ENCODE data around the gene ZGRF1. TPM values are rescaled to one million over a fixed set of nuclear protein-coding genes. Genes with fewer than 3 reads are reported as not detected.

The ZGRF1 gene
- total RNA-seq, 1 donor from 2014 or later: 128 TPM

DNA sequence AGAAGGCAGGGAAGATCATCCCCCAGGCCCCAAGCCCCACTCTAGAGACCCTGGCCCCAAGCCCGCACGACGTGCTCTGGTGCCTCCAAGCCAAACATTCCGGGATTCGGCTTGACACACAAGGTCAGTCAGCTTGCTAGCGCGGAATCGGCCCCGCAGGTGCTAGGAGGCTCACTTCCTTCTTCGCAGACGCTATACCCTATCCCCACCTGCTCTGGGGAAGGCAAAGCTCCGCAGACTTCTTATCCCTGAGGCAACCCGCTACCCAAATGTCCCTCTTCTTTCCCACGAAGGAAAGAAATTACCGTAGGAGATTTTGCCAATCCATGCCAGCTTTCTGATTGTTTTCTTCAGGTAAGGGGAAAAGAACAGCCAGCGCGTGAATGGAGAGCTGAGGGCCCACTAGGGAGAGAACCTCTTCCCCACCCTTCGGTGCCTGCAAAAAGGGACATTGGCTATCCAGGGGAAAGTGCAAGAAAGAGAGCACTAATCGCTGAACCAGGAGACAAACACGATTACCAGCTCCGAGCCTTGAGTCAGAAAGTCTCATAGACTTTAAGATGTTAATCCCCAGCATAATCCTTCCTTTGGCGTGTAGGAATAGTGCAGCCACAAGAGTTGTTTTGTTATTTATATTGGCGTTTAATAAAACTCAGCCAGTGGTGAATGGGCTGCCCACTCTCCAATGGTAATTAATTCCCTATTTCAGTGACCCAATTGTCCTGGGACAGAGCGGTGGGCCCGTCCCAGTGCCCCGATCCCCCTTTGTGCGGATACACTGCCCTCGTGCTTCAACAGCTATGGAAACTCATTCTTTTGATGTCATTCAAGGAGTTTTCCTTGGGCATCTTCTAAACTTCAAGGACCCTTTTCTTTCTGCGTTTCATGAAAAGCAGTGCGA is 115.3 kb downstream of the ZGRF1 start:
- Mint-ChIP-seq H3K4me3 (peak overlapping the region; percentile 85), H3K27me3 (ENCODE audit: insufficient read depth, low read depth) (peaks cover 71% of the 10 kb centered on the region), H3K4me1 (peaks cover 65% of the 10 kb centered on the region), H3K36me3 (no peaks in the 10 kb centered on the region), H3K27ac (no peak overlapping the region), H3K9me3 (peaks cover 2% of the 10 kb centered on the region)
- peaks cover 76% of the 10 kb centered on the region for H3F3A ChIP-seq (ENCODE audit: low read depth)
- no peaks in the 10 kb centered on the region for H3K36me3 ChIP-seq
- peaks cover 52% of the 10 kb centered on the region for H4K20me1 ChIP-seq (ENCODE audit: low read depth)
- H3K79me2 ChIP-seq (ENCODE audit: low read depth): no peaks in the 10 kb centered on the region
- H3K9ac ChIP-seq: no peak overlapping the region
- peak overlapping the region; percentile 36 for H3K4me3 ChIP-seq
- peak overlapping the region; percentile 89 for H3K4me2 ChIP-seq
- H3K27ac ChIP-seq: peak overlapping the region; percentile 18
- H2AFZ ChIP-seq (replicated peaks): no peak overlapping the region
- H3K9me3 ChIP-seq (ENCODE audit: low read depth): no peaks in the 10 kb centered on the region
- H3K27me3 ChIP-seq: peaks cover 99% of the 10 kb centered on the region
- peak; percentile 90 for DNase-seq (ENCODE audit: low spot score)
- TF ChIP-seq, protein P1, sequence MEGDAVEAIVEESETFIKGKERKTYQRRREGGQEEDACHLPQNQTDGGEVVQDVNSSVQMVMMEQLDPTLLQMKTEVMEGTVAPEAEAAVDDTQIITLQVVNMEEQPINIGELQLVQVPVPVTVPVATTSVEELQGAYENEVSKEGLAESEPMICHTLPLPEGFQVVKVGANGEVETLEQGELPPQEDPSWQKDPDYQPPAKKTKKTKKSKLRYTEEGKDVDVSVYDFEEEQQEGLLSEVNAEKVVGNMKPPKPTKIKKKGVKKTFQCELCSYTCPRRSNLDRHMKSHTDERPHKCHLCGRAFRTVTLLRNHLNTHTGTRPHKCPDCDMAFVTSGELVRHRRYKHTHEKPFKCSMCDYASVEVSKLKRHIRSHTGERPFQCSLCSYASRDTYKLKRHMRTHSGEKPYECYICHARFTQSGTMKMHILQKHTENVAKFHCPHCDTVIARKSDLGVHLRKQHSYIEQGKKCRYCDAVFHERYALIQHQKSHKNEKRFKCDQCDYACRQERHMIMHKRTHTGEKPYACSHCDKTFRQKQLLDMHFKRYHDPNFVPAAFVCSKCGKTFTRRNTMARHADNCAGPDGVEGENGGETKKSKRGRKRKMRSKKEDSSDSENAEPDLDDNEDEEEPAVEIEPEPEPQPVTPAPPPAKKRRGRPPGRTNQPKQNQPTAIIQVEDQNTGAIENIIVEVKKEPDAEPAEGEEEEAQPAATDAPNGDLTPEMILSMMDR (IDR thresholded peaks at IDR 0.05): no peak
- peak; percentile 92 for TF ChIP-seq EZH2phosphoT487 (IDR thresholded peaks at IDR 0.05)
- peaks cover 59% of the 10 kb centered on the region for H3K4me1 ChIP-seq

DNA sequence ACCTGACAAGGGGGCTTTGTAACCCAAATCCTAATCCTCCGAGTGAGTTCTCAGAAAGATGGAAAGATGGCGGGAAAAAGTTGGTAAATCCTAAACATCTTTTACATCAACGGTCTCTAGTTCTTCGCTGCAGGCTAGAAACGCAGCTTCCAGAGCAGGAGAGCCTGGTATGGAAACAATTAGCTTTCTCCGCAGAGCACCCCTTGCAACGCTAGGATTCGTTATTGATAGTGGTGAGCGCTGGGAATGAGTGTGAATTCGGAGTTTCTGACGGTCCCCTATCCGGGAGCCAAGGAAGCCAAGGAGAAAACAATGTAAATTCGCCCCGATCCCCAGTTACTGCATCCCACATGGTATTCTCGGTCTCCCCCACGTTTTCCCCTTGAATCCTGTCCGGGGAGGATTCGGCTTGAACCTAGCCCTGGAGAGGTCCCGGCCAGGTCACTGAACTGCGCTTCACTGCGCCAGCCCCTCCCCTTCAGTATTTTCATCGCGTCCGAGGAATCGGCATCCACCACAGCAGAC is 116.0 kb downstream of the ZGRF1 start:
- peaks cover 62% of the 10 kb centered on the region for H3K4me1 Mint-ChIP-seq

DNA sequence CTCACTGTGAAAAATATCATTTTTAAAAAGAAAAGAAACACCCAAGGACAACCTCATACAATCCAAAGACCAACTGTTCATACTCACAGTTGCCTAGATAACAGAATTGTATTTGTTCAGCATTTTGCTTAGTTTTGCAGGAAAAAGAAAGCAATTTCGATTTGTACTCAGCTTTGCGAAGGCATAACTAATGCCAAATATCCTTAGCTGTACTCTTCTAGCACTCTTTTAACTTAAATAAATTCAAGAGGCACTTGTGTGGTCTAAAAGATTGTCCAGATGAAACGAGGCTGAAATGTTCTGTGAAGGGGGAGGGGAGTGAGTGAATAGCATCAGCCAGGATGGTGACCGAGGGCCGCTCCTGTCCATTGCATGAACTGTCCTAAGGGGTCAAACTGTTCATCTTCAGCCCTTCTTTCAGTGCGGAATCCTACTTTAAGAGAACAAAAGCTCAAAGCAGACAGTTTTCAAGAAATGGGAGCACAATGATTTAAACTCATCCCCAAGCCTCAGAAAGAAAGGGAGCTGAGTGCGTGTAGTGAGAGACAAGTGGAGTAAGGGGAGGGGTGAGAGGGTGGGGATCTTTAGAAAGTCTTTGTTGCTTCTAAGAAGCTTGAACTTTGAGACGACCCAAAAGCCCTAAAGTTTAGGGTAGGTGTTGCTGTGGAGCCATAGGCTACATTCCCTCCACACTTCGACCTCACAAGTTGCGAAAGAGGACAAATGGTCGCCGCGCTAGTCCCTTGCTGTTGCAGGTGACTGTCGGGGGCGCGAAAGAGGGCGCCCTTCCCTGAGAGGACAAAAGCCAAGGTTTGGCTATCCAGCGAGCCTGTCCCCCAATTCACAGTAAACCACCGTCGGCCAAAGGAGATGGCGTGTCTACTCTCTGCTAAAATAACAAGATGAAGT is 116.8 kb downstream of the ZGRF1 start:
- no peaks in the 10 kb centered on the region for H3K79me2 ChIP-seq (ENCODE audit: low read depth)
- peaks cover 62% of the 10 kb centered on the region for H4K20me1 ChIP-seq (ENCODE audit: low read depth)
- H3K9ac ChIP-seq: no peak overlapping the region
- no peaks in the 10 kb centered on the region for H3K36me3 ChIP-seq
- H3K4me3 Mint-ChIP-seq: peak overlapping the region; percentile 85
- peaks cover 86% of the 10 kb centered on the region for H3F3A ChIP-seq (ENCODE audit: low read depth)
- H3K9me3 Mint-ChIP-seq: peaks cover 3% of the 10 kb centered on the region
- no peak overlapping the region for H2AFZ ChIP-seq (replicated peaks)
- H3K4me2 ChIP-seq: peak overlapping the region; percentile 89
- peaks cover under 1% of the 10 kb centered on the region for H3K36me3 Mint-ChIP-seq
- peak overlapping the region; percentile 36 for H3K4me3 ChIP-seq
- H3K9me3 ChIP-seq (ENCODE audit: low read depth): no peaks in the 10 kb centered on the region
- H3K27ac ChIP-seq: no peak overlapping the region
- peaks cover 99% of the 10 kb centered on the region for H3K27me3 ChIP-seq
- TF ChIP-seq, protein P1 (IDR thresholded peaks at IDR 0.05): peak; percentile 55
- TF ChIP-seq EZH2 (IDR thresholded peaks at IDR 0.05): peak; percentile 30
- peak; percentile 5 for TF ChIP-seq EZH2phosphoT487 (IDR thresholded peaks at IDR 0.05)
- DNase-seq (ENCODE audit: low spot score): peak; percentile 81
- no peak overlapping the region for H3K27ac Mint-ChIP-seq
- peaks cover 78% of the 10 kb centered on the region for H3K27me3 Mint-ChIP-seq (ENCODE audit: insufficient read depth, low read depth)
- peaks cover 68% of the 10 kb centered on the region for H3K4me1 ChIP-seq
- H3K4me1 Mint-ChIP-seq: peaks cover 65% of the 10 kb centered on the region

More for the DNA sequence above, 116.0 kb downstream of the ZGRF1 start:
- H3K27ac Mint-ChIP-seq: no peak overlapping the region
- peaks cover 84% of the 10 kb centered on the region for H3F3A ChIP-seq (ENCODE audit: low read depth)
- peaks cover 64% of the 10 kb centered on the region for H3K4me1 ChIP-seq
- H3K4me3 Mint-ChIP-seq: peak overlapping the region; percentile 85
- H2AFZ ChIP-seq (replicated peaks): no peak overlapping the region
- no peaks in the 10 kb centered on the region for H3K9me3 ChIP-seq (ENCODE audit: low read depth)
- H3K79me2 ChIP-seq (ENCODE audit: low read depth): no peaks in the 10 kb centered on the region
- peaks cover 99% of the 10 kb centered on the region for H3K27me3 ChIP-seq
- peaks cover 74% of the 10 kb centered on the region for H3K27me3 Mint-ChIP-seq (ENCODE audit: insufficient read depth, low read depth)
- no peak for DNase-seq (ENCODE audit: low spot score)
- no peaks in the 10 kb centered on the region for H3K36me3 ChIP-seq
- peak overlapping the region; percentile 36 for H3K4me3 ChIP-seq
- H3K4me2 ChIP-seq: peak overlapping the region; percentile 89
- H3K9ac ChIP-seq: no peak overlapping the region
- no peaks in the 10 kb centered on the region for H3K36me3 Mint-ChIP-seq
- H3K27ac ChIP-seq: no peak overlapping the region
- H3K9me3 Mint-ChIP-seq: peaks cover 2% of the 10 kb centered on the region
- TF ChIP-seq, protein P1 (IDR thresholded peaks at IDR 0.05): no peak
- peak; percentile 7 for TF ChIP-seq EZH2 (IDR thresholded peaks at IDR 0.05)
- peaks cover 56% of the 10 kb centered on the region for H4K20me1 ChIP-seq (ENCODE audit: low read depth)
